DMS153 treated with DMSO at 0.1 percent for 48 hours (cell line): ENCODE results near the gene TBCD.
"Not testable (repeated sequence)": the region's sequence is repeated elsewhere in the genome, so short reads cannot be mapped to it uniquely, and the experiment has no call there.

ENCODE experiments used
- DNase-seq: peaks from one replicate; lab custom pipeline; 2025; ENCODE audit not compliant: unreplicated experiment; lab: John Stamatoyannopoulos, UW

The TBCD gene

GRCh38 chr17:82967268-82968032 is 215.6 kb downstream of the TBCD start:
- no peak for DNase-seq

GRCh38 chr17:82968033-82968841 is 216.4 kb downstream of the TBCD start:
- DNase-seq, result not testable (repeated sequence)

- DNase-seq, result no peak
These were observed 218.2 kb downstream of the TBCD start for GRCh38 chr17:82970067-82970466.

GRCh38 chr17:82970818-82971590 is 219.1 kb downstream of the TBCD start:
- DNase-seq, result no peak

- DNase-seq, result no peak
These were observed 221.0 kb downstream of the TBCD start for GRCh38 chr17:82972836-82973372.

GRCh38 chr17:82973456-82974135 is 221.7 kb downstream of the TBCD start:
- DNase-seq, result no peak

- DNase-seq, result no peak
These were observed 222.5 kb downstream of the TBCD start for GRCh38 chr17:82974136-82974952.

- no peak for DNase-seq
These were observed 225.2 kb downstream of the TBCD start for GRCh38 chr17:82976982-82977488.

GRCh38 chr17:82977606-82978005 is 225.7 kb downstream of the TBCD start:
- no peak for DNase-seq

- no peak for DNase-seq
These were observed 227.0 kb downstream of the TBCD start for GRCh38 chr17:82978765-82979349.

GRCh38 chr17:82979718-82980117 is 227.9 kb downstream of the TBCD start:
- no peak for DNase-seq

GRCh38 chr17:82980632-82981031 is 228.8 kb downstream of the TBCD start:
- DNase-seq, result no peak

GRCh38 chr17:82981141-82981730 is 229.4 kb downstream of the TBCD start:
- no peak for DNase-seq

GRCh38 chr17:82983510-82984248 is 231.8 kb downstream of the TBCD start:
- no peak for DNase-seq

GRCh38 chr17:82984249-82984617 is 232.4 kb downstream of the TBCD start:
- DNase-seq, result not testable (repeated sequence)

GRCh38 chr17:82984751-82985427 is 233.0 kb downstream of the TBCD start:
- no peak for DNase-seq

GRCh38 chr17:82985428-82985805 is 233.6 kb downstream of the TBCD start:
- DNase-seq, result no peak

- DNase-seq, result no peak
These were observed 234.1 kb downstream of the TBCD start for GRCh38 chr17:82985973-82986372.
